ENCODE results near the gene CCDC183.
"Not testable (repeated sequence)": the region's sequence is repeated elsewhere in the genome, so short reads cannot be mapped to it uniquely, and the experiment has no call there.

The CCDC183 gene

DNA sequence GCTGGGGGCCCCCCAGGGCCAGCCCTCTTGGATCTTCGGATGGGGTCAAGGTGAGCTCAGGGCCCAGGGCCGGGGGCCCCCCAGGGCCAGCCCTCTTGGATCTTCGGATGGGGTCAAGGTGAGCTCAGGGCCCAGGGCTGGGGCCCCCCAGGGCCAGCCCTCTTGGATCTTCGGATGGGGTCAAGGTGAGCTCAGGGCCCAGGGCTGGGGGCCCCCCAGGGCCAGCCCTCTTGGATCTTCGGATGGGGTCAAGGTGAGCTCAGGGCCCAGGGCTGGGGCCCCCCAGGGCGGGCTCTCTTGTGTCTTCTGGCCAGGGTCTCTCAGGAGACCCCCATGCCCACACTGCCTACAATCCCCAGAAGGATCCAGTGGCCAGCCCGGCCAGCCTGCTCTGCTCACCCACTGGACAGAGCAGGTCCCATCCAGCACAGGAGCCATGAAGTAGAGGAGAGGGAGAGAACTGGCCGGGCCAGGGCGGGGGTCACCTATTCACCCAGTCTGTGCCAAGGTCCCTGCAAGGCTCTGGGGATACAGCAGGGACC lies 6.9 kb downstream of the CCDC183 start:
- not testable (repeated sequence) for DNase-seq

DNA sequence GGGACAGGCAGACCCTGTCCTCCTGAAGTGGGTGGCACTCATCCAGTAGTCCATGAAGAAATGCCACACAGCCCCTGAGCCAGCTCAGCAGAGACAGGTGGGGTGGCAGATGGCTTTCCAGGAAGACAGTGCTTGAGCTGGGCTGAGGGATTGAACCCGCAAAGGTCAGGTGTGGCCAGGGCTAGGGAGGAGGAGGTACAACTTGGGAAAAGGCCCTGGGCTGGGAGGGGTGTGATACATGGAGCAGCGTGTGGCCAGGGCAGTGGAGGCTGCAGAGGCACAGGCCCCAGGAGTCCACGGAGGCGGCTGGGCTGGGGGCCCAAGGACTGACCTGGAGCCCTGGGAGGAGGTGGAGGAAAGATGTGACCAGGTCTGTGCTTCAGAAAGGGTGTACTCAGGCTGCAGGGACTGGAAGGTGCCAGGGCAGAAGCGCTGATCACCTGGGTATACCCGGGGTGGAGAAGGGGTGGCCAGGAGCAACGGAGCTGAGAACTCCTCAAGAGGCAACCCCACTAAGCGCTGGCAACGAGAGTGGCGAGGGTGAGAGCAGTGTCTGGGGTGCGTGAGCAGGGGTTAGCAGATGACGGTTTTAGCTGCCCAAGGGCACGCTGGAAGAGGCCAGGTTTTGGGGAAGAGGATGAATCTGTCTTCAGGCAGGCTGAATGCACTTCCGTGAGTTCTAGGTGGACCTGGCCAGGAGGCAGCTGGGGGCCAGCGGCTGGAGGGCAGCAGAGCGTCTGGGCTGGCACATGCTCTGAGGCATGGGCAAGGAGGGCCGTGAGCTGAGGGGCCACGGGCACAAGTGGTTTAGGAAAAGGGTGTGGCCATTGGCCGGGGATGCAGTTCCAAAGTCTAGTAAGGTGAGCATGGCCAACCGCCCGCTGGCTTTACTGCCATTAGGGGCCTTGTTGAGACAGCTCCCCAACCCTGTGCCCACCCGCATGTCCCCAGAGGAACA lies 7.7 kb downstream of the CCDC183 start:
- no peak for DNase-seq

DNA sequence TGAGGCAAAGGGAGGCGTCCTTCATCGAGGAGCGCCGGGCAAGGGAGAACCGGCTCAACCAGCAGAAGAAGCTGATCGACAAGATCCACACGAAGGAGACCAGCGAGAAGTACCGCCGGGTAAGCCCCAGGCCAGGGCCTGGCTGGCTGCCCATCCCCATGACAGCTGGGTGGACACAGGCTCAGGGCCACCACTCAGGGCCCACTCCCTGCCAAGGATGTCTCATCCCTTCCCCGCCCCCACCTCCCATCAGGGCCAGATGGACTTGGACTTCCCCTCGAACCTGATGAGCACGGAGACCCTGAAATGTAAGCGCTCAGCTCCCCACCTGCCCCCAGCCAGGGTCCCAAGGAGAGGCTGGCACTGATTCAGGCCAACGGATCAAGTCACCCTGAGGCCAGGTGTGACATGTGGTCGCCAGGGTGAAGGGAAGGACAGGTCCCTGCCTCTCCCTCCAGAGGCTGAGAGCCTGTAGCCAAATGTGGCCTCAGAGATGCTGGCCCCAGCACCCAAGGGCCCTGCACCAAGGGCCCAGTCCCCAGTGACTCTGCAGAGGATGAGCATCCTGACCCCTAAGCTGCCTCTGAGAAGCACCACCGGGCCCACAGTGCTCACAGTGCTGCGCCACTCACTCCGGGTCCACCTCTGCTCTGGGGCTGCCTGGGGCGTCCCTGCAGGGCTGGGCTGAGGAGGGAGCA lies 8.5 kb downstream of the CCDC183 start:
- DNase-seq = no peak

DNA sequence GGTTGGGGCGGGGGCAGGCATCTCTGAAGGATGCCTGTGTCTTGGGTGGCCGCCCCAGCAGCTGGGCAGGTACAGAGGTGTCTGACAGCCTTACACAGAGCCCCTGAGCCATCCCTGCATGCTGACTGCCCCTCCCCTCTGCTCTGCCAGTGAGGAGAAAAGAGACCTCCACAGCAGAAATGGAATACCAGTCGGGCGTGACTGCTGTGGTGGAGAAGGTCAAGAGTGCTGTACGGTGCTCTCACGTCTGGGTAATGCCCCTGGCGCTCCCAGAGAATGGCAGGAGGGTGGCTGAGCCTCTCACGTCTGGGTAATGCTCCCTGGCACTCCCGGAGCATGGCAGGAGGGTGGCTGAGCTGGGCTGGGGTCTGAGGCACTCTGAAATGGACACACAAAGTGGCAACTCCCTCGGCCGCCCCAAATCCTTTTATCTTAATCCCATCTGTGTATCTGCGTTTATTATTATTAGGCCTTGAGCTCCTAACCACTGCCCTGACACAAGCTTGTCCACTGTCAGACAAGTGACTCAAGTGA lies 9.1 kb downstream of the CCDC183 start:
- DNase-seq = no peak

DNA sequence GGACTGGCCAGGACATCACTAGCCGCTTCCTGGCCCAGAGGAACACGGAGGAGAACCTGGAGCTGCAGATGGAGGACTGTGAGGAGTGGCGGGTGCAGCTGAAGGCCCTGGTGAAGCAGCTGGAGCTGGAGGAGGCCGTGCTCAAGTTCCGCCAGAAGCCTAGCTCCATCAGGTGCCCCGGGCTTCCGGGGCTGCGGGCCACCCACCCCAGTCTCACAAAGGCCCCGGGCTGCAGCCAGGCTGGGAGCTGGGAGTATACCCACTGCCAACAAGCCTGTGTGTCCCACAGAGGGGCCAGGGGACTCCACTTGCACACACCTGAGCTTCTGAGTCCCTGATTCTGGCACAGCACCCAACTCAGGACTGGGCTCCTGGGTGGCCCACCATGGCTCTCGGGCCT lies 9.9 kb downstream of the CCDC183 start:
- DNase-seq = no peak

DNA sequence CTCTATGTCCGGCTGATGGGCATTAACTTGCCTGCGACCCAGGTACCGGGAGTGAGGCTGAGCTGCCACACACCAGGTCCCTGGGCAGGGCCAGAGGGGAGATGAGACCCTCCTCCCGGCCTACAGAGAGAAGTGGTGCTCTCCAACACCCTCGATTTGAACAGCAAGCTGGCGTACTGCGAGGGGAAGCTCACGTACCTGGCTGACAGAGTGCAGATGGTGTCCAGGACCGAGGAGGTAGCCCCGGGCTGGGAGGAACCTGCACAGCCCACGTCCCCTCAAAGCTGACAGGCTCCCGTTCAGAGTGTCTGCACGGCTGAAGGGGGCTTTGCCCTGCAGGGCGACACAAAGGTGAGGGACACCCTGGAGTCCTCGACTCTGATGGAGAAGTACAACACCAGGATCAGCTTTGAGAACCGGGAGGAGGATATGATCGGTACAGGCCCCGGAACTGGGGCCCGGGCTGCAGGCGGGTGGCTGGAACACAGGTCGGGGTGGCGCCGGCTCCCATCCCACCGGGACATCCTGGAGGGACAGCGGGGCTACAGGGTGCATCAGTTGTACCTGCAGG lies 10.6 kb downstream of the CCDC183 start:
- no peak for DNase-seq

DNA sequence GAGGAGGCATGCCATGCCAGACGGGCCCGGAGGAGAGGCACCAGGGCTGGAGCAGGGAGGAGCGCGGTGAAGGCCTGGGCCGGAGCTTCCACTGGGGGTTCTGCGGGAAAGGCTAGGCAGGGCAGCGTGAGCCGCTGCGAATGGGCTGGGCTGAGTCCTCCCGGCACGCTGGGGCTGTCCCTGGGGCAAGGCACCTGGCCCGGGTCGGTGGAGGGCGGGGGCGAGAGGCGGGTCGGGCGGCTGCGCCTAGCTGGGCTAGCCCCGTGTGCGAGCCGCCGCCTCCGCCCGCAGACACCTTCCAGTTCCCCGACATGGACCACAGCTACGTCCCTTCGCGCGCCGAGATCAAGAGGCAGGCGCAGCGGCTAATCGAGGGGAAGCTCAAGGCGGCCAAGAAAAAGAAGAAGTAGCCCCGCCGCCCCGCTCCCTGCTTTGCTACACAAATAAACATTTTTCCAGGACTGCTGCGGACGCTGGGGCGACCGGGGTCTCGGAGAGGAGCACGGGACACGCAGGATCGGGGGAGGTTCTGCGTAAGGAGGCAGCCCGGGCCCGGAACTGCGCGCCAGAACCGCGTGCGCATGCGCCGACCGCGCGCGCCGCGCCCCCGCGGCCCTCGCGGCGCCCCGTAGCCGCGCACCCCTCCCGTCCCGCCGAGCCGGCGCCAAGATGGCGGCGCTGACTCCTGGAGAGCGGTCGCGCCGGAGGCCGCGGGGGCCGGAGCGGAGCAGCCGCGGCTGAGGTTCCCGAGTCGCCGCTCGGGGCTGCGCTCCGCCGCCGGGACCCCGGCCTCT lies 11.3 kb downstream of the CCDC183 start, which contains the start of gene RABL6:
Gene RABL6, plus strand, starts transcription at position 668 of the 794 bp plus-strand sequence. CDS start 249 bp downstream, outside the sequence.
- peak; percentile 72 for DNase-seq

DNA sequence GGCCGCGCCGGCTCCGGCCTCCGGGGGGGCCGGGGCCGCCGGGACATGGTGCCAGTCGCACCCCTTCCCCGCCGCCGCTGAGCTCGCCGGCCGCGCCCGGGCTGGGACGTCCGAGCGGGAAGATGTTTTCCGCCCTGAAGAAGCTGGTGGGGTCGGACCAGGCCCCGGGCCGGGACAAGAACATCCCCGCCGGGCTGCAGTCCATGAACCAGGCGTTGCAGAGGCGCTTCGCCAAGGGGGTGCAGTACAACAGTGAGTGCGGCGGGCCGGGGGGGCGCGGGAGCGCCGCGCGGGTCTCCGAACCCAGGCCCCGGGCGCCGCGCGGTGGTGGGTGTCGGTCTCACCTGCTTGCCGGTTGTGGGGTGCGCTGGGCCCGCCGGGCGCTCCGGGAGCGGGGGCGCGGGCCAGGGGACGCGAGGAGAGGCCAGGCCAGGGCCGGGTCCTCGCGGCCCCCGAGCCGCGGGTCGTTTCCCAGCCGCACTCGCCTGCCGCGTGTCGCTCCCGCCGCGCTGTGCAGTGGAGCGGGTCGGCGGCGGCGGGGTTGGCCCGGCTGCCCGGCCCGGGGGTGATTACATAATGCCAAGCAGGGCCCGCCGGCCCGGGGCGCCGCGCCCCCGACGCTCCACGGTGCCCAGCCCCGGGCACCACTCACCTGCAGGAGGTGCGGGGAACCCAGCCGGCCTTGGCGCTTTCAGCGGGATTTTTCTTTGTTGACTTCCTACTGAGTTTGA lies 12.1 kb downstream of the CCDC183 start:
- peak; percentile 44 for DNase-seq

DNA sequence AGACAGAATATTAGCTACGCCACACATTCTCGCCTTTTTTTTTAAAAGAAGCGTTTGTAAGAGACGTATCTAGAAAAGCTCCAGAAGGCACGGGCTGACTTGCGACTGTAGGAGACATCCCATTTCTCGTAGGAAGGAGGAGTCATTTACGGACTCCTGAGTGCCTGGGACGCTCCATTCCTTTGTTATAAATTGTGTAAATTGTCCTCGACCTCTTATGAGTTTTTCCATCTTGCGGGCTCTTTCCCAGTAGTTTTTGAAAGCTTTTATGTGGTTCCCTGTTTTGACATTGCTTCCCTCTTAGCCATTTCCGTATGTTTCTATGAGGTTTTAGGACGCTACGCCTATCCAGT lies 12.6 kb downstream of the CCDC183 start:
- DNase-seq = no peak

DNA sequence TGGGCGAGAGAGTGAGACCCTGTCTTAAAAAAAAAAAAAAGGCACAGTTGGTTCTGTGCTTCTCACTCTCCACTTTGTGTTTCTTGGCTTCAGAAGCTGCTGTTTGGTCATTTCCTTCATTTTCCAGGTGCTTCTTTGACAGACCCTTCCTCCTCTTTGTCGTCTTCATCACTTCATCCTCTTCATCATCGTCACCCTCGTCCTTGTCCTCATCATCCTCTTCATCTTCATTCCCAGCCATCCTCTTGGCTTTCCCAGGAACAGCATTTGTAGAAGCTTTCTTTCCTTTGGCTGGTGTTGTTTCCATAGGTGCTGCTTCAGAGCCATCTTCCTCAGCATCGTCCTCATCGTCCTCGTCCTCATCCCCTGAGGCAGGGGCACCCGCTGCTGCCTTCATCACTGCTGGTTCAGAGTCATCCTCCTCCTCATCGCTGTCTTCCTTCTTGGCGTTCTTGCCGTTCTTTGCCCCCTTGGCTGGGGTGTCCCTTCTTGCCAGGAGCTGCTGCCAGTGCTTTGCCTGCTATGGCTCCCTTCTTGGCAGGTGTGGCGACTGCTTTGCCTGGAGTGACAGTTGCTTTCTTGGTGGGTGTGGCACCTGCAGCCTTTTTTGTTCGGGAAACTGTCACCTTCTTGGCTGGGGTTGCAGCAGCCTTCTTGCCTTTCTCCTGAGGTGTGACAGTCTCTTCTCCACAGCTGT lies 18.7 kb downstream of the CCDC183 start:
- DNase-seq = no peak

DNA sequence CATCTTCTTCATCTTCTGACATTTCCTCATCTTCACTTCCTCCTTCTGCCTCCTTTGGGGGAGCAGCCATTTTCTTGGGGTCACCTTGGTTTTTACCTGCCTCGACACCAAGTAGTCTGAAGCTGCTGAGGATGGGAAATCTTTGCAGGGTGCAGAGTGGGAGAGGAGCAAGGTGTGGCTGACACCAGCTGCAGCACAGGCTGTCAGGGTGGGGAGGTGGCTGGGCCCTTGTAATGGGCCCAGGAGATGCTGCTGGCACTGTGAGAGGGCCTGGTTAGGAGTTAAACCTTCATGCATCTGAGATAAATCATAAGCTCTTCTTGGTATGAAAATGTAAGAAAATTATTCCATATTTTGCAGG lies 19.3 kb downstream of the CCDC183 start:
- DNase-seq = no peak

DNA sequence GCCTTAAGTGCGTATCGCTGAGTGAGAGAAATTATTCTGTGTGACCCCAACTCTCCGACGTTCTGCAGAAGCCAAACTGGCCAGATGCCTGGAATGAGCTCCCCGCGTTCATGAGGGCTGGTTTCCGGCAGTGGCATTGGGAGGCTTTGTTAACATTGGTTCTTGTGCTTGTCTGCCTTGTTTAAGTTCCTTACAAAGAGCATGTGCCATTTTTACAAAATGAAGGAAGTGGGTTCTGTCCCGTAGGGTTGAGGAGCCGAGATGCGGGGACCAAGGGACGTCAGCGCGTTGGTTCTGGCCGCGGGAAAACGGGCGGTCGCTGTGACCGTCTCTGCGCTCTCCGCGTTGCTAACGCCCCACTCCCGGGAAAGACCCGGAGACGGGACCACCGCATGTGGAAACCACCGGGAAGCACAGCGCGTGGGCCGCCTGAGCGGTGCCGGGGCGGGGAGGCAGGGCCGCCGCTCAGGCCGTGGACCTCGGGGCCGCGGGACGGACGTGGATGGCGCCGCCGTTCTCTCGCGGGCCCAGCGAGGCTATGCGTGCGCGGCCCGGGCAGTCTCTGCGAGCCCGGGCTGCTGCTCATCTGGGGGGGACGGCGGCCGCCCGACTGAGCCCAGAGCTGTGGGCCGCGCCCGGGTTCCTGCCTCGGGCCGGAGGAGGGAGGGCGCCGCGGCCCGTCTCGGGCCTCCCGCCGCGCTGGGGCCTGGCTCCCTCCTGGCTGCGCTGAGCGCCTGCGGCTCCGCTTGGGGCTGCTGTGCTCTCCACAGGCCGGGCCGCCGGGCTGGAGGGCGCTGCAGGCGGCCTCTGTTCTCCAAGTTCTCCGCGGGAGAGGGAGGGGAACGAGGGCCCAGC lies 25.1 kb downstream of the CCDC183 start:
- no peak for DNase-seq

DNA sequence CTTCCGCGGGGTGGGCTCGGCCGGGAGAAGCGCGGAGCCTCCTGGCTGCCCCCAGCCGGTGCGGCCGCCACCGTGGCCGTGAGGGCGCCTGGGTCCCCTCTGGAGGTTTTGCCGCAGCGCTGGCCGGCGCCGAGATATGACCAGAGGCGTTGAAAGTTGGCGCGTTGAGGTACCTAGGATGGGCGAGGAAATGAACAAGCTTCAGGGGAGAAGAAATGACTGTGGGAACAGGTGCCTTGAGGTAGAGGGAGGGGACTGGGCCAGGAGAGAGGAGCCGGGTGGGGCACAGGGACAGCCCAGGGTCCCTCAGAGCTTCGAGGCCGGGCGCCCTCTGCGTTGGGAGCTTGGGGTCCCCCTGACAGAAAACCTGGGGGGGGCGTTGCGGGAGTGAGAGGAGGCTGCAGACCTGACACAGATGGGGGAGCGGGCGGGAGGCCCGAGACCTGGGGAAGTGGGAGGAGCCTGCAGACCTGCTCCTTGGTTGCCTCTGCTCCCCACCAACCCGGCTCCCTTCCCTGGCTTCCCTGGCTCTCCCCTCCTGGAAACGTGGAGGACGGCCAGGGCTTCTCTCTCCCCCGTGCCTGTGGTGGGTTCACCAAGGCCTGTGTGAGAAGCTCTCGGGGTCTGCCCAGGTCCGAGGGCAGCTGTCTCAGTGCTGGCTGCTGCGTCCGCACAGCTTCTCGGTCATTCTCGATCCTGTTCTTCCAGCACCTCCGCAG lies 25.8 kb downstream of the CCDC183 start:
- no peak for DNase-seq

DNA sequence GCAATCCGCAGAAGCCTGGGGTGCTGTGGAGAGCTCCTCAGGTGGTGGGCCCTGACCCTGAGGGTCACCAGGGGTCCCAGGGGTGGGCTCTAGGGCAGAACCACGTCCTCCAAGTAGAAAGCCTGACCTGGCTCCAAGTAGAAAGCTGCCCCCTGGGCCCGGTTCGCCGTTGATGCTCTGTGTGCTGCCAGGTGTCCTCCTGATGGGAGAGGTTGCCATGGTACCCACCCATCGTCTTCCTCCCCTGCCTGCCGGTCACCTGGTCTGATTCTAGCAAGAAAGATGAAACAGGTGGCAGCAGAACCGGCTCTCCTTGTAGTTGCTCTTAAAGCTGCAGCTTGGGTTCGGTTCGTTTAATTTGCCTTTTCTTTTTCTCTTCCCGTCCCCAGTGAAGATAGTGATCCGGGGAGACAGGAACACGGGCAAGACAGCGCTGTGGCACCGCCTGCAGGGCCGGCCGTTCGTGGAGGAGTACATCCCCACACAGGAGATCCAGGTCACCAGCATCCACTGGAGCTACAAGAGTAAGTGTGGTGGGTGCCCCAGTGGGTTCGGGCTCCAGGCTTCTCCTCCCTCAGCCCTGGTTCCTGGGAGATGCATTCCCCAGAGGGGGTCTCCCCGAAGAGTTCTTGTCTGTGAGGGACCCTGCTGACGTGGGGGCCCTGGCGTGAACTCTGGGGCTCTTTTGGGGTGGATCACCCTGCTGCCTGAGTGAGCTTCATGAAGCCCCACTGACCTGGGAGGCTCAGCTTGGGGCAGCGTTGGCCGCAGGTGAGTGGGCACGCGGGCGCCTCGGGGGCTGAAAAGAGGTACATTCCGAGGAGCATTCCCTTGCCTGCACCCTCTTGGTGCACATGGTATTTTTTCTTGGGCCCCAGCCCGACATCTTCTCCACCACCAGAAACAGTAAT lies 27.3 kb downstream of the CCDC183 start:
- DNase-seq = no peak

DNA sequence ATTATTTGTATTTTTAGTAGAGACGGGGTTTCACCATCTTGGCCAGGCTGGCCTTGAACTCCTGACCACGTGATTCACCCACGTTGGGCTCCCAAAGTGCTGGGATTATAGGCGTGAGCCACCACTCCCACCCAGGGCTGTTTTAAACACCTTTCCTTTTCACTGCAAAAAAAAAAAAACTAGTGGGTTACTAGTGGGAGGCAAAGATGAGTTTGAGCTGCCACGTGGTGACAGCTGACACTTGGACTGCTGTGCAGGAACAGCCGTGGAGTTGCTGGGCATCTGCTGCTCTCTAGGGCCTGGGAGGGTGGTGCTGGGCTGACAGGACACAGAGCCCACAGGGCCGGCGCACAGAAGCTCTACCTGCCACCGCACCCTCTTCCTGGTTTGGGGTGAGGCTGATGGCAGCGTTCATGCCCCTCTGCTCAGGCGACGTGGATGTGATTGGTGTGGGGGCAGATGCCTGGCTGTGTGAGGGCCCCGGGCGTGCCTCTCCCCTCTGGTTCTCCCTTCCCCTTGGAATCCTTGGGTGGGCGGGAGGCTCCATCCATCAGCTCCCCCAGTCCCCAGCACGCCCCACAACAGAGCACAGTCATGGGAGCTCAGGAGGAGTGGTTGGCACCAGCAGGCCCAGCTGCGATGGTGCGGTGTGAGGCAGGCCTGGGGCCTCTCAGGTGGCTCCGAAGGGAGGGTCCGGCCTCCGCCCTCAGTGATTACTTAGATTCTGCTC lies 28.5 kb downstream of the CCDC183 start:
- no peak for DNase-seq

DNA sequence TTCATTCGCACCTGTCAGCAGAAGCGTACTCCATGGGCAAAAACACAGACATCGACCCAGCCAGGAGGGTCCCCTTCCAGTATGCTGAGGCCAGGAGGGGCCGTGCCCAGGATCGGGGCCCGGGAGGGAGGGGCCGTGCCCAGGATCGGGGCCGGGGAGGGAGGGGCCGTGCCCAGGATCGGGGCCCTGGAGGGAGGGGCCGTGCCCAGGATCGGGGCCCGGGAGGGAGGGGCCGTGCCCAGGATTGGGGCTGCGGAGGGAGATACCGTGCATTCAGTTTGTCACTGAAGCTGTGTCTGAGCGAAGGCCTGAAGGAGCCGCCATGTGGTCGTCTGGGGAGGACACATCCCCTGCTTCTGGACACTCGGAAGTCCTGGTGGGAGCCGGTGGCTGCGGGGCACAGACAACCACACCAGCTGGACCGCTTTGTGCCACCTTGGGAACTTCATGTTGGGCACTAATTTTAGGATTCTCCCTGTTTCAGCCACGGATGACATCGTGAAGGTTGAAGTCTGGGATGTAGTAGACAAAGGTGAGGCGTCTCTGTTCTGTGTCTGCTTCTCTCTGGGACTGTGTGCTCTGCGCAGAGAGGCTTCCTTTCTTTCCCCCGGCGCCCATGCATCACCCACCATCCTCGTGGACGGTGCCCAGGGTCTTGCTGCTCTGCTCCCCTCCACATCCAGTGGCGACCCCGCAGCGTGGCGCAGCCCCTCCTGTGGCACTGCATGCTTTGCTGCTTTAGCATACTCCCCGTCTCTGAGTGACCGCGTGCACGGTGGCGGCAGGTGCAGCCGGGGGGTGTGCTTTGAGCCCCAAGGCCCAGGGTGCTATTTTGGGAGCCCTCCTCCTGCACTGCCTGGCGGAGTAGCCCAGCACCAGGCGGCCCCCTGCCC lies 29.4 kb downstream of the CCDC183 start:
- no peak for DNase-seq

DNA sequence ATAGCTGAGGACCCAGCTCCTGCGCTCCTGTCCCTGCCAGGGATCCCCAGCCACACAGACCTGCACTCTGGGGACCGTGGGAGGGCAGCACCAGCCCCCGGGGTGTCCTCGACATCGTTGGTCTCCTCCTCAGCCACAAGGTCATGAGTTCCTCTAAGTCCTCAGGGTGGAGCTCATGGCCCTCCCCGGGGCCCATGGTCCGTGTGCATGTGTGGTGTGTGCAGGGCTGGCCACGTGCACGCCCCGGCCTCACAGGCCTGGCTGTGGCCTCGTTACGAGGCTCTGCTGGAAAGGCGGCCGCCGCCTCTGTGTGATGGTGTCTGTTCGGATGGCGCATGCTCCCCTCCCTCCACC lies 30.0 kb downstream of the CCDC183 start:
- no peak for DNase-seq

Data from activated gamma-delta T cell treated with Interleukin-2 at 50 U/mL for 16 hours (primary cell).